ENCODE data around the gene PGPEP1. TPM values are rescaled to one million over a fixed set of nuclear protein-coding genes. Genes with fewer than 3 reads are reported as not detected.
A peak's percentile ranks its signal among the peaks of the same experiment; 100 is the strongest.

The PGPEP1 gene
- total RNA-seq, 2 donors from 2014 or later = 16.4 to 20.6 TPM

- H3K4me3 ChIP-seq = no peak overlapping the region
- no peaks in the 10 kb centered on the region for H3K9me3 ChIP-seq
- peaks cover 12% of the 10 kb centered on the region for H3K36me3 ChIP-seq
- no peak for TF ChIP-seq CTCF (IDR thresholded peaks at IDR 0.05)
- no peaks in the 10 kb centered on the region for H3K27me3 ChIP-seq
- H3K4me1 ChIP-seq = peaks cover 0 to 16% of the 10 kb centered on the region in 2 donors
- DNase-seq (ENCODE audit: low spot score) = no peak
- peak overlapping the region; percentile 65 to 76 for H3K27ac ChIP-seq
These were observed 25.6 kb downstream of the PGPEP1 start for GRCh38 chr19:18366021-18366435.

DNA sequence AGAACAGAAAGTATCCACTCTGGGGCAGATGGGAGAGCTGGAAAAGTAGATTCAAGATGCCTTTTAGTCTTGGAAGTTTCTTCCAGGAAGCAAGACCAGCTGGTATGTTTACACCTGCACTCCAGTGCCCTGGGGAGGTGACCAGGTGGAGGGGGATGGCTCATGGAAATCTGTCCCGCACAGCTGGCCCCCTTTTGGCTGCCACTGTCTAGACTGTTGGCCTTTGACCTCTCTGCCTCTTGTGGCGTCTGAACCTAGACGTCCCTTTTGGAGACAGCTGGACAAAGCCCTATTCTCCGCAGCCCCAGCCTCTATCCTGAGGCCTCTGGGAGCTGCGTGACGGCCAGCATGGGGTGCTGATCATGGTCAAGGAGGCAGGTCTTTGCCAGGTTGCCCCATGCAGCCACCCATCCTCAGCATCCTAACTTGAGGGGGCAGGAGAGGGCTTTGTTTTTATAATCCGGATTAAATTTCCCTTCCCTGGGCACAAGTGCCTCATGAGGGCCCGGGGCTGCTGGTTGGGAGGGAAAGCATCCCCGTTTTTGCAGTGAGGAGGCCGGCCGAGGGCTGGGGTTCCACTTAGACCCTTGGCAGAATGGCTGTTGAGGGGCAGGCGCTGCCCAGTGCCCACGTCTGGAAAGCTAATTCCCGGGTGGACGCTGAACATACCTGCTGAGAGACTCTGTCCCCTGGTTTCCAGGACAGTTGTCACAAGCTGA lies 28.3 kb downstream of the PGPEP1 start:
- Histone ChIP-seq H3K36me3 (peaks cover 2% of the 10 kb centered on the region), H3K4me3 (no peak overlapping the region), H3K4me1 (peaks cover 0 to 21% of the 10 kb centered on the region in 2 donors), H3K27me3 (no peaks in the 10 kb centered on the region), H3K27ac (no peak overlapping the region), H3K9me3 (no peaks in the 10 kb centered on the region)
- no peak for DNase-seq (ENCODE audit: low spot score)
- no peak for TF ChIP-seq CTCF (IDR thresholded peaks at IDR 0.05)

- no peak for TF ChIP-seq CTCF (IDR thresholded peaks at IDR 0.05)
- no peak overlapping the region for H3K4me3 ChIP-seq
- no peaks in the 10 kb centered on the region for H3K36me3 ChIP-seq
- no peak for DNase-seq (ENCODE audit: low spot score)
- peaks cover 0 to 19% of the 10 kb centered on the region in 2 donors for H3K4me1 ChIP-seq
- no peaks in the 10 kb centered on the region for H3K9me3 ChIP-seq
- H3K27me3 ChIP-seq = no peaks in the 10 kb centered on the region
- H3K27ac ChIP-seq = peak overlapping the region; percentile 62 to 80
These were observed 33.1 kb downstream of the PGPEP1 start for GRCh38 chr19:18373407-18373891.

DNA sequence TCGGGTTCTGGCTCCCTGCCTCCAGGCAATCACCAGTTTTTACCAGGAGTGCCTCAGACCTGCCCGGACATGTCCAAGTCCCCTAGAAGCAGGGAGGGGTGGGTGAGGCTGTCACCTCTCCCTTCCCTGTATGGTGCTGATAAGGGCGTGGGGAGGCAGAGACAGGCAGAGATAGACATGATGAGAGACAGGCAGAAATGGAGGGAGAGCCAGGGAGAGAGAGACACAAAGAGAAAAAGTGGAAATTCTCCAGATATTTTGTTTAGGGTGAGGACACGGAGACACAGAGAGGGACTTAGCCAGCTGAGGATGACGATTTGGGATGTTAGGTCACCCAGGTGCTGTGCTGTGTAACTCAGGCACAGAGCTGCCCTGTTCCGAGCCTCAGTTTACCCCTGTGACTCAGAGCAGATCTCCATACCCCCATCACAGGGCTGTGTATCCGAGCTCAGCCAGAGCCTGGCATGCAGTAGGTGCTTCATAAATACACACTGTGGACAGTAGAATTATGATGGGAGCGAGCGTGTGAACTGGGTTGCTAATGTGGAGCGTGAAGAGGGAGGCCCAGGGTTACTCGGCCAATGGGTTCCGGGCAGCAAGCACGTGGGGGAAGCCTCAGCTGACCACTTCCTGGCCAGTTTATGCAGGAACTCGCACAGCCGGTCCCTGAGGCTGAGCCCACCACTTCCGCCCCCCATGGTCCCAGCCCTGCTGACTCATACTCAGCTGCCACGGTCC lies 33.7 kb downstream of the PGPEP1 start:
- Histone ChIP-seq H3K4me1 (peaks cover 0 to 19% of the 10 kb centered on the region in 2 donors), H3K36me3 (no peaks in the 10 kb centered on the region), H3K4me3 (no peak overlapping the region), H3K27me3 (no peaks in the 10 kb centered on the region), H3K27ac (peak overlapping the region; percentile 62 to 80), H3K9me3 (no peaks in the 10 kb centered on the region)
- DNase-seq (ENCODE audit: low spot score) = peak; percentile 95
- no peak for TF ChIP-seq CTCF (IDR thresholded peaks at IDR 0.05)

GRCh38 chr19:18377026-18377425 lies 36.6 kb downstream of the PGPEP1 start:
- no peaks in the 10 kb centered on the region for H3K36me3 ChIP-seq
- no peak overlapping the region for H3K4me3 ChIP-seq
- DNase-seq (ENCODE audit: low spot score) = no peak
- no peak for TF ChIP-seq CTCF (IDR thresholded peaks at IDR 0.05)
- H3K9me3 ChIP-seq = no peaks in the 10 kb centered on the region
- H3K27me3 ChIP-seq = no peaks in the 10 kb centered on the region
- H3K27ac ChIP-seq = no peak overlapping the region
- peaks cover 0 to 33% of the 10 kb centered on the region in 2 donors for H3K4me1 ChIP-seq
